DOHH2 (cell line): ENCODE measurements around the gene DNAJC25.

ENCODE experiments used
- H3F3A ChIP-seq: fragments of 200-600 bp; sonication (generic), shearing (Covaris generic); 2 replicates; pipeline ENCODE4 v1.6.0; 2016; ENCODE audit warnings: antibody characterized with exemption, mild to moderate bottlenecking; ENCODE audit not compliant: control insufficient read depth, insufficient read depth
- H3K27ac ChIP-seq: fragments of 200-600 bp; sonication (generic); 2 replicates; pipeline ENCODE4 v1.5.1; 2014; ENCODE audit warnings: low read depth, mild to moderate bottlenecking, low read length, moderate library complexity
- H3K27me3 ChIP-seq: fragments of 200-600 bp; sonication (generic); 2 replicates; pipeline ENCODE4 v1.6.1; 2014; ENCODE audit warnings: mild to moderate bottlenecking, low read length, mixed read lengths; ENCODE audit not compliant: control insufficient read depth
- H3K36me3 ChIP-seq: fragments of 200-600 bp; sonication (generic); 2 replicates; pipeline ENCODE4 v1.6.1; 2014; ENCODE audit warnings: mild to moderate bottlenecking, low read length, moderate library complexity, mixed read lengths; ENCODE audit not compliant: control insufficient read depth
- H3K4me1 ChIP-seq: fragments of 200-600 bp; sonication (generic); 2 replicates; pipeline ENCODE4 v1.6.1; 2014; ENCODE audit warnings: mild to moderate bottlenecking, low read length, mixed read lengths; ENCODE audit not compliant: control insufficient read depth
- H3K4me2 ChIP-seq: fragments of 200-600 bp; sonication (generic); 2 replicates; pipeline ENCODE4 v1.6.0; 2014; ENCODE audit warnings: mild to moderate bottlenecking, low read length, moderate library complexity
- H3K4me3 ChIP-seq: fragments of 200-600 bp; sonication (generic); 2 replicates; pipeline ENCODE4 v1.5.1; 2014; ENCODE audit warnings: mild to moderate bottlenecking, low read length, mixed read lengths
- H3K79me2 ChIP-seq: fragments of 200-600 bp; sonication (generic); 2 replicates; pipeline ENCODE4 v1.6.1; 2014; ENCODE audit warnings: mild to moderate bottlenecking, low read length, mixed read lengths; ENCODE audit not compliant: control insufficient read depth
- H3K9me2 ChIP-seq: fragments of 200-600 bp; sonication (generic); replicated peaks from 2 replicates; pipeline ENCODE4 v1.6.1; 2014; ENCODE audit warnings: mild to moderate bottlenecking, low read length, mixed read lengths; ENCODE audit not compliant: control insufficient read depth
- H3K9me3 ChIP-seq: fragments of 200-600 bp; sonication (generic); 2 replicates; pipeline ENCODE4 v1.6.1; 2014; ENCODE audit warnings: antibody characterized with exemption, low read length, mixed read lengths; ENCODE audit not compliant: control insufficient read depth, insufficient read depth
- H4K20me1 ChIP-seq: fragments of 200-600 bp; sonication (generic); 2 replicates; pipeline ENCODE4 v1.6.0; 2014; ENCODE audit warnings: low read depth, mild to moderate bottlenecking, antibody characterized with exemption, low read length, moderate library complexity; ENCODE audit not compliant: control insufficient read depth, insufficient read depth
- CTCF ChIP-seq: fragments of 200-600 bp; sonication (generic); IDR thresholded peaks from one replicate; pipeline ENCODE4 v1.5.1; 2014; ENCODE audit warnings: antibody characterized with exemption, mild to moderate bottlenecking, low read depth, low read length; ENCODE audit not compliant: poor library complexity, severe bottlenecking
- EZH2phosphoT487 ChIP-seq: fragments of 200-600 bp; sonication (generic); IDR thresholded peaks from 2 replicates; pipeline ENCODE4 v1.6.1; 2017; ENCODE audit warnings: borderline replicate concordance, mild to moderate bottlenecking, antibody characterized with exemption, low read length, moderate library complexity, mixed read lengths

The DNAJC25 gene

GRCh38 chr9:111627260-111627963 is 3.7 kb upstream of the DNAJC25 start:
- Histone ChIP-seq H3K4me2 (no peak overlapping the region), H4K20me1 (no peaks in the 10 kb centered on the region), H3K36me3 (peaks cover 10% of the 10 kb centered on the region; the same call in 1 of the 2 replicates)

GRCh38 chr9:111628411-111628810 is 2.7 kb upstream of the DNAJC25 start:
- Histone ChIP-seq H3K4me1 (peaks cover 20% of the 10 kb centered on the region), H3K36me3 (peaks cover 20% of the 10 kb centered on the region), H3K4me2 (no peak overlapping the region), H3F3A (no peaks in the 10 kb centered on the region), H4K20me1 (peaks cover 8% of the 10 kb centered on the region; the same call in 1 of the 2 replicates), H3K27me3 (no peaks in the 10 kb centered on the region), H3K4me3 (no peak overlapping the region), H3K9me2 (no peaks in the 10 kb centered on the region), H3K9me3 (no peaks in the 10 kb centered on the region), H3K27ac (no peak overlapping the region), H3K79me2 (peaks cover 21% of the 10 kb centered on the region)
- no peak for TF ChIP-seq CTCF
- TF ChIP-seq EZH2phosphoT487 = no peak

More at GRCh38 chr9:111627260-111627963, 3.7 kb upstream of the DNAJC25 start:
- Histone ChIP-seq H3F3A (no peaks in the 10 kb centered on the region), H3K4me3 (no peak overlapping the region), H3K27ac (no peak overlapping the region), H3K27me3 (no peaks in the 10 kb centered on the region), H3K79me2 (peaks cover 11% of the 10 kb centered on the region), H3K4me1 (peaks cover 10% of the 10 kb centered on the region), H3K9me2 (no peaks in the 10 kb centered on the region), H3K9me3 (no peaks in the 10 kb centered on the region)
- TF ChIP-seq EZH2phosphoT487 (no peak), CTCF (no peak)

DNA sequence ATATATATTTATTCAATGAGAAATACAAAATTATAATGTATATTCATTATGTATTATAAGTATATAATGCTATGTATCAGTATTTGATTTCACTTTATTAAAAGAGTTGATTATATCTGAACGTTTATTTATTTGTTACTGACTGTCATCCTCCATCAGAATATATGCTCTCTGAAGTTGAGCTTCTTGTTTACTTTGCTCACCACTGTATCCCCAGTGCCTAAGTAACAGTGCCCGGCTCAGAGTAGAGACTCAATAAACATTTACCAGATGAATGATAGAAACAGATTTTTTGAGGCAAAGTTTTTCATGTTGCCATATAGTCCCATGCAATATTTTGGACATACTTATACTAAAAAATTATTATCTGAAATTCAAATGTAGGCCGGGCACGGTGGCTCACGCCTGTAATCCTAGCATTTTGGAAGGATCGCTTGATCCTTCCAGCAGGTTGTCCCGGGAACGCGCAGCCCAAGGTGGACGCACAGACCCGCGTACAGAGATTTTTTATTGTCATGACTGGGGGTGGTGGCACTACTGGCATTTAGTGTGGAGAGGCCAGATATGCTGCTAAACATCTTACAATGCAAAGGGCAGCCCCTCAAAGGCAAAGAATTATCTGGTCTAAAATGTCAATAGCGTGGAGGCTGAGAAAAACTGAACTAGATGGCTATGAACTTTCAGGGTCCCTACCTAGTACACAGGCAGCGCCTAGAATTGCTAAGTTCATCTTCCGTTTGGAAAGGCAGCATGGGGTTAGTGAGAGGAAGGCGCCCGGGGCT is 761 bp upstream of the DNAJC25 start:
- H3K9me2 ChIP-seq = no peaks in the 10 kb centered on the region
- H3K9me3 ChIP-seq = no peaks in the 10 kb centered on the region
- peaks cover 41% of the 10 kb centered on the region for H3K79me2 ChIP-seq
- H3K4me2 ChIP-seq = peak overlapping the region; percentile 90
- H3F3A ChIP-seq = no peaks in the 10 kb centered on the region
- TF ChIP-seq EZH2phosphoT487 (no peak), CTCF (no peak)
- H3K4me3 ChIP-seq = peak overlapping the region; percentile 88
- peaks cover 13% of the 10 kb centered on the region; the same call in 1 of the 2 replicates for H4K20me1 ChIP-seq
- H3K36me3 ChIP-seq = peaks cover 36% of the 10 kb centered on the region
- H3K27me3 ChIP-seq = no peaks in the 10 kb centered on the region
- no peak overlapping the region for H3K27ac ChIP-seq
- H3K4me1 ChIP-seq = peaks cover 27% of the 10 kb centered on the region
